Adipocyte (in vitro differentiated cells): ENCODE results near the gene UBR1.

Experiments
- DNase-seq: peaks from one replicate; pipeline ENCODE4 v3.0.0-alpha.2; 2015; ENCODE audit warnings: low read depth
- H3K27me3 ChIP-seq: replicated peaks from 2 replicates; pipeline ENCODE4 v1.7.0; 2013; ENCODE audit warnings: mild to moderate bottlenecking, low read length, moderate library complexity; ENCODE audit not compliant: control insufficient read depth, insufficient read depth
- H3K36me3 ChIP-seq: 2 replicates; pipeline ENCODE4 v1.7.0; 2013; ENCODE audit warnings: low read length, mild to moderate bottlenecking, moderate library complexity; ENCODE audit not compliant: control insufficient read depth, insufficient read depth, severe bottlenecking
- H3K4me1 ChIP-seq: 2 replicates; pipeline ENCODE4 v1.7.0; 2013; ENCODE audit warnings: mild to moderate bottlenecking, low read length, moderate library complexity; ENCODE audit not compliant: control insufficient read depth, insufficient read depth
- H3K4me3 ChIP-seq: 2 replicates; pipeline ENCODE4 v1.7.0; 2013; ENCODE audit warnings: mild to moderate bottlenecking, low read length, moderate library complexity
- H3K9ac ChIP-seq: 2 replicates; pipeline ENCODE4 v1.7.0; 2013; ENCODE audit warnings: mild to moderate bottlenecking, low read length, moderate library complexity
- H3K9me3 ChIP-seq: 2 replicates; pipeline ENCODE4 v1.7.0; 2013; ENCODE audit warnings: mild to moderate bottlenecking, low read length, moderate library complexity; ENCODE audit not compliant: control insufficient read depth

UBR1 gene

GRCh38 chr15:42921342-42921731, 184.5 kb downstream of the UBR1 start:
- H3K36me3 ChIP-seq = no peaks in the 10 kb centered on the region
- H3K27me3 ChIP-seq = no peaks in the 10 kb centered on the region
- H3K4me3 ChIP-seq = peak overlapping the region; percentile 85
- peak; percentile 57 for DNase-seq
- H3K4me1 ChIP-seq = peaks cover 15% of the 10 kb centered on the region
- H3K9ac ChIP-seq = peak overlapping the region; percentile 38
- peaks cover 3% of the 10 kb centered on the region for H3K9me3 ChIP-seq

GRCh38 chr15:42920519-42921341, 185.1 kb downstream of the UBR1 start, which contains the start of gene TTBK2:
Gene TTBK2, minus strand, starts transcription at chr15:42920778. Its CDS starts 42,161 bp downstream, at chr15:42878617.
- peaks cover 15% of the 10 kb centered on the region for H3K4me1 ChIP-seq
- peak within 1 kb of the TSS; percentile 75 for H3K9ac ChIP-seq
- H3K4me3 ChIP-seq = peak within 1 kb of the TSS; percentile 85
- peak; percentile 99 for DNase-seq
- no peaks in the 10 kb centered on the region for H3K27me3 ChIP-seq
- peaks cover 3% of the 10 kb centered on the region for H3K9me3 ChIP-seq
- no peaks in the 10 kb centered on the region for H3K36me3 ChIP-seq

- no peaks in the 10 kb centered on the region for H3K27me3 ChIP-seq
- DNase-seq = peak; percentile 77
Observed at GRCh38 chr15:42919799-42920518, 185.9 kb downstream of the UBR1 start.

GRCh38 chr15:42919308-42919707, 186.5 kb downstream of the UBR1 start:
- H3K9me3 ChIP-seq = peaks cover 3% of the 10 kb centered on the region
- no peaks in the 10 kb centered on the region for H3K27me3 ChIP-seq
- DNase-seq = peak; percentile 35
- H3K9ac ChIP-seq = peak overlapping the region; percentile 75
- H3K4me3 ChIP-seq = peak overlapping the region; percentile 85
- H3K4me1 ChIP-seq = peaks cover 15% of the 10 kb centered on the region
- H3K36me3 ChIP-seq = no peaks in the 10 kb centered on the region

More at GRCh38 chr15:42919799-42920518, 185.9 kb downstream of the UBR1 start:
- Histone ChIP-seq H3K4me1 (peaks cover 15% of the 10 kb centered on the region), H3K9ac (peak overlapping the region; percentile 75), H3K4me3 (peak overlapping the region; percentile 85), H3K36me3 (no peaks in the 10 kb centered on the region), H3K9me3 (peaks cover 3% of the 10 kb centered on the region)

- no peak overlapping the region for H3K9ac ChIP-seq
- no peaks in the 10 kb centered on the region for H3K9me3 ChIP-seq
- H3K4me3 ChIP-seq = no peak overlapping the region
- no peak for DNase-seq
- no peaks in the 10 kb centered on the region for H3K27me3 ChIP-seq
- no peaks in the 10 kb centered on the region for H3K36me3 ChIP-seq
- peaks cover 15% of the 10 kb centered on the region for H3K4me1 ChIP-seq
Observed at GRCh38 chr15:42918047-42918446, 187.8 kb downstream of the UBR1 start.

- peaks cover 9% of the 10 kb centered on the region for H3K4me1 ChIP-seq
- no peak for DNase-seq
- no peaks in the 10 kb centered on the region for H3K36me3 ChIP-seq
- H3K9me3 ChIP-seq = no peaks in the 10 kb centered on the region
- no peaks in the 10 kb centered on the region for H3K27me3 ChIP-seq
- no peak overlapping the region for H3K4me3 ChIP-seq
- no peak overlapping the region for H3K9ac ChIP-seq
Observed at GRCh38 chr15:42915654-42916315, 190.1 kb downstream of the UBR1 start.

- Histone ChIP-seq H3K27me3 (no peaks in the 10 kb centered on the region), H3K36me3 (no peaks in the 10 kb centered on the region), H3K9me3 (no peaks in the 10 kb centered on the region), H3K4me1 (peaks cover 9% of the 10 kb centered on the region), H3K4me3 (no peak overlapping the region), H3K9ac (no peak overlapping the region)
- no peak for DNase-seq
Observed at GRCh38 chr15:42914728-42915497, 190.9 kb downstream of the UBR1 start.

GRCh38 chr15:42911058-42911592, 194.7 kb downstream of the UBR1 start:
- peak; percentile 22 for DNase-seq
- no peaks in the 10 kb centered on the region for H3K4me1 ChIP-seq
- H3K9me3 ChIP-seq = no peaks in the 10 kb centered on the region
- no peak overlapping the region for H3K4me3 ChIP-seq
- no peak overlapping the region for H3K9ac ChIP-seq
- no peaks in the 10 kb centered on the region for H3K27me3 ChIP-seq
- H3K36me3 ChIP-seq = no peaks in the 10 kb centered on the region

- Histone ChIP-seq H3K9me3 (no peaks in the 10 kb centered on the region), H3K4me1 (peaks cover 3% of the 10 kb centered on the region), H3K9ac (no peak overlapping the region), H3K27me3 (no peaks in the 10 kb centered on the region), H3K4me3 (no peak overlapping the region), H3K36me3 (no peaks in the 10 kb centered on the region)
- DNase-seq = no peak
Observed at GRCh38 chr15:42908538-42908937, 197.3 kb downstream of the UBR1 start.

- Histone ChIP-seq H3K4me3 (no peak overlapping the region), H3K4me1 (peaks cover 8% of the 10 kb centered on the region), H3K27me3 (no peaks in the 10 kb centered on the region), H3K36me3 (no peaks in the 10 kb centered on the region), H3K9me3 (no peaks in the 10 kb centered on the region), H3K9ac (no peak overlapping the region)
- DNase-seq = no peak
Observed at GRCh38 chr15:42903388-42904324, 202.2 kb downstream of the UBR1 start.
